PC-9 (cell line): ENCODE measurements around the gene COX10. TPM values are rescaled to one million over a fixed set of nuclear protein-coding genes. Genes with fewer than 3 reads are reported as not detected.

Source experiments
- BruUV-seq: library from RNA; stranded (reverse); fragments of 400-500 nt; replicated peaks from 2 replicates; lab custom pipeline; 2021; lab: Mats Ljungman, UMichigan
- CTCF ChIA-PET: fragments of 300-600 bp; sonication (Branson Sonifier 250); formaldehyde crosslinking; loops from one replicate; lab custom pipeline; 2022; ENCODE audit warnings: antibody characterized with exemption; lab: Charles Lee
- POLR2A ChIA-PET: fragments of 300-600 bp; sonication (Branson Sonifier 250); formaldehyde crosslinking; loops from one replicate; lab custom pipeline; 2022; ENCODE audit warnings: antibody characterized with exemption; ENCODE audit not compliant: unreplicated experiment; lab: Charles Lee
- DNase-seq, 2 experiments: peaks; one replicate each; pipeline versions ENCODE4 v3.0.0 to v3.0.0-alpha.2; 2015 to 2022; ENCODE audit warnings: mixed read lengths in 1 of 2
- H2AFZ ChIP-seq: fragments of 200-600 bp; sonication (generic); 2 replicates; pipeline ENCODE4 v1.8.1; 2017; ENCODE audit warnings: antibody characterized with exemption
- H3F3A ChIP-seq: fragments of 200-600 bp; sonication (generic); 2 replicates; pipeline ENCODE4 v1.8.1; 2017; ENCODE audit warnings: antibody characterized with exemption, mild to moderate bottlenecking, low read depth; ENCODE audit not compliant: insufficient read depth
- H3K27ac ChIP-seq: fragments of 200-600 bp; sonication (generic); 2 replicates; pipeline ENCODE4 v1.6.1; 2016; ENCODE audit warnings: mixed run types
- H3K27me3 ChIP-seq: fragments of 200-600 bp; sonication (generic); 2 replicates; pipeline ENCODE4 v1.6.1; 2016; ENCODE audit warnings: low read depth, mixed run types; ENCODE audit not compliant: insufficient read depth
- H3K36me3 ChIP-seq: fragments of 200-600 bp; sonication (generic); 2 replicates; pipeline ENCODE4 v1.6.1; 2016; ENCODE audit warnings: low read depth, mixed run types
- H3K4me1 ChIP-seq: fragments of 200-600 bp; sonication (generic); replicated peaks from 2 replicates; pipeline ENCODE4 v1.6.1; 2016; ENCODE audit warnings: mixed run types; ENCODE audit not compliant: insufficient read depth
- H3K4me2 ChIP-seq: fragments of 200-600 bp; sonication (generic); 2 replicates; pipeline ENCODE4 v1.6.1; 2017; ENCODE audit warnings: mixed run types
- H3K4me3 ChIP-seq: fragments of 200-600 bp; sonication (generic); 2 replicates; pipeline ENCODE4 v1.6.1; 2016; ENCODE audit warnings: mixed run types
- H3K79me2 ChIP-seq: fragments of 200-600 bp; sonication (generic); 2 replicates; pipeline ENCODE4 v1.6.1; 2017; ENCODE audit warnings: low read depth, mixed run types
- H3K9me2 ChIP-seq: fragments of 200-600 bp; sonication (generic); 2 replicates; pipeline ENCODE4 v1.8.1; 2017; ENCODE audit warnings: mild to moderate bottlenecking; ENCODE audit not compliant: insufficient read depth
- H3K9me3 ChIP-seq: fragments of 200-600 bp; sonication (generic); 2 replicates; pipeline ENCODE4 v1.8.1; 2016; ENCODE audit warnings: low read depth; ENCODE audit not compliant: insufficient read depth
- H4K20me1 ChIP-seq: fragments of 200-600 bp; sonication (generic); 2 replicates; pipeline ENCODE4 v1.8.1; 2017; ENCODE audit not compliant: insufficient read depth
- EZH2 ChIP-seq: fragments of 200-600 bp; sonication (generic); IDR thresholded peaks from 2 replicates; pipeline ENCODE4 v1.8.0; 2017; ENCODE audit warnings: antibody characterized with exemption, low read depth
- intact Hi-C: fragments of 100-400 bp; cut with micrococcal nuclease; formaldehyde crosslinking; loops from one replicate; pipeline ENCODE4 v1.10.0; 2022; ENCODE audit not compliant: unreplicated experiment
- total RNA-seq: library from RNA; stranded (reverse); gene quantifications from 2 replicates; pipeline ENCODE4 v1.2.3, GENCODE V29; 2021
- TF ChIP-seq, protein P1 (sequence below): fragments of 200-600 bp; sonication (generic); conservative IDR thresholded peaks from 2 replicates; pipeline ENCODE4 v1.6.1; 2017; ENCODE audit warnings: mixed run types, antibody characterized with exemption, mild to moderate bottlenecking, moderate library complexity

COX10 gene
- total RNA-seq, 1 experiment from 2014 or later = 22.6 TPM

DNA sequence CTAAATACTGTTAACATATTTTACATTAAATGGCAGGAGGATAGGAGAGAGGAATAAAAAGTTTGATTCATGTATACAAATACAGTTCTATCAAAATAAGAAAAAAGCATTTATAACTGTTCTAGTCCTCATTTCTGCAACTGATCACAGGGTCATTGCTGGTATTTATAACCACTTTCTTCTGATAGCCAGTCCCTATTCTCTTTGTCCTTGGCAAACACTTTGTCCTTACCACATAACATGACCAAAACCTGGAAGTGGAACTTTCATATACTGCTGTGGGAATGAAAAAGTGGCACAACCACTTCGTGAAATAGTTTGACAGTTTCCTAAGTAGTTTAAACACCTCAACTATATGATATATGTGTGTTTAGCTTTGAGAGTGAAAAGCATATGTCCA lies 84.1 kb downstream of the COX10 start:
- no peak overlapping the region for H3K27ac ChIP-seq
- H3K27me3 ChIP-seq = no peaks in the 10 kb centered on the region
- H3K4me3 ChIP-seq = no peak overlapping the region
- no peaks in the 10 kb centered on the region for H4K20me1 ChIP-seq
- H3K4me1 ChIP-seq = no peaks in the 10 kb centered on the region
- BruUV-seq = no TSS peak
- CTCF ChIA-PET = no interaction called here
- DNase-seq = no peak
- intact Hi-C loops = no loop called here
- H2AFZ ChIP-seq = no peak overlapping the region
- H3K4me2 ChIP-seq = no peak overlapping the region
- no peaks in the 10 kb centered on the region for H3K9me2 ChIP-seq
- no peaks in the 10 kb centered on the region for H3K9me3 ChIP-seq
- H3K36me3 ChIP-seq = no peaks in the 10 kb centered on the region
- no peaks in the 10 kb centered on the region for H3F3A ChIP-seq
- TF ChIP-seq, protein P1, sequence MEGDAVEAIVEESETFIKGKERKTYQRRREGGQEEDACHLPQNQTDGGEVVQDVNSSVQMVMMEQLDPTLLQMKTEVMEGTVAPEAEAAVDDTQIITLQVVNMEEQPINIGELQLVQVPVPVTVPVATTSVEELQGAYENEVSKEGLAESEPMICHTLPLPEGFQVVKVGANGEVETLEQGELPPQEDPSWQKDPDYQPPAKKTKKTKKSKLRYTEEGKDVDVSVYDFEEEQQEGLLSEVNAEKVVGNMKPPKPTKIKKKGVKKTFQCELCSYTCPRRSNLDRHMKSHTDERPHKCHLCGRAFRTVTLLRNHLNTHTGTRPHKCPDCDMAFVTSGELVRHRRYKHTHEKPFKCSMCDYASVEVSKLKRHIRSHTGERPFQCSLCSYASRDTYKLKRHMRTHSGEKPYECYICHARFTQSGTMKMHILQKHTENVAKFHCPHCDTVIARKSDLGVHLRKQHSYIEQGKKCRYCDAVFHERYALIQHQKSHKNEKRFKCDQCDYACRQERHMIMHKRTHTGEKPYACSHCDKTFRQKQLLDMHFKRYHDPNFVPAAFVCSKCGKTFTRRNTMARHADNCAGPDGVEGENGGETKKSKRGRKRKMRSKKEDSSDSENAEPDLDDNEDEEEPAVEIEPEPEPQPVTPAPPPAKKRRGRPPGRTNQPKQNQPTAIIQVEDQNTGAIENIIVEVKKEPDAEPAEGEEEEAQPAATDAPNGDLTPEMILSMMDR = no peak
- no peak for TF ChIP-seq EZH2
- no peaks in the 10 kb centered on the region for H3K79me2 ChIP-seq
- POLR2A ChIA-PET = no interaction called here

DNA sequence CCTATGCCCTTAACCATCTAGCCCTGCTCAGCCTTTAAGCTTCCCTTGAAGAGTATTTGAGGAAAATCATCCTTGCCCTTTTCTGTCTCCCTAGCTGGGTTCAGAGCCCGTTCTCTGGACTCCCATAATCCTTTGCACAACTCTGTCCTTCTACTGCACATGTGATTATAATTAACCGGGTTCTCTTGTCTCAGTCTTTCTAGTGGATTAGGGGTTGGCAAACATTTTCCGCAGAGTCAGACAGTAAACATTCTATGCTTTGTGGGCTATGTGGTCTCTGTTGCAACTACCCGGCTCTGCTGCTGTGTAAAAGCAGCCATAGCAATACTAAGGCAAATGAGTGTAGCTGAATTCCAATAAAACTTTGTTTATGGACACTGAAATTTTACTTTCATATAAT lies 87.4 kb downstream of the COX10 start:
- TF ChIP-seq EZH2 = no peak
- TF ChIP-seq, protein P1 = no peak
- no peak overlapping the region for H3K4me3 ChIP-seq
- no peak overlapping the region for H3K4me2 ChIP-seq
- no peak overlapping the region for H3K27ac ChIP-seq
- no TSS peak for BruUV-seq
- no peaks in the 10 kb centered on the region for H3K9me3 ChIP-seq
- H3K79me2 ChIP-seq = no peaks in the 10 kb centered on the region
- H3K36me3 ChIP-seq = no peaks in the 10 kb centered on the region
- no peaks in the 10 kb centered on the region for H4K20me1 ChIP-seq
- no peaks in the 10 kb centered on the region for H3K9me2 ChIP-seq
- H3F3A ChIP-seq = no peaks in the 10 kb centered on the region
- intact Hi-C loops = no loop called here
- CTCF ChIA-PET = no interaction called here
- POLR2A ChIA-PET = no interaction called here
- no peak for DNase-seq
- H2AFZ ChIP-seq = no peak overlapping the region
- H3K27me3 ChIP-seq = no peaks in the 10 kb centered on the region
- no peaks in the 10 kb centered on the region for H3K4me1 ChIP-seq

DNA sequence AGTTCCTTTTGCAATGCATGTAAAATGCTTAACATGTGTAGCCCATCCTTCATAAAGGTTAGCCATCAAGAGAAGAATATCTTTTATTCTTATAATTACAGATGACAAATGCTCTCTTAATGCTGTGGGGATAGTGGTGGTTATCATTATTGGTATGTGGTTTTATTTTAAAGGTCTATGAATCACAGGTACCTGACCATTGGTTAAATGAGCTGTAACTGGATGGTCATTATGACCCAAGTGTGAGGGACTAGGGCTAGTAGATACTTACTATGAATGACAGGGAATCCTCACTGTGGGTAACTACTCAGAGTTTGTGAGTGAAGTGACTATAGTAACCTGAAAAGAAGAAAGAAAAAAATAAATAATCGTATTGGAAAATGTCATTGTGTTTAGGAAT lies 88.5 kb downstream of the COX10 start:
- Histone ChIP-seq H2AFZ (no peak overlapping the region), H3K79me2 (no peaks in the 10 kb centered on the region), H3K9me3 (no peaks in the 10 kb centered on the region), H3F3A (no peaks in the 10 kb centered on the region), H3K36me3 (no peaks in the 10 kb centered on the region), H4K20me1 (no peaks in the 10 kb centered on the region), H3K4me1 (no peaks in the 10 kb centered on the region), H3K27me3 (no peaks in the 10 kb centered on the region), H3K27ac (no peak overlapping the region), H3K9me2 (no peaks in the 10 kb centered on the region), H3K4me3 (no peak overlapping the region), H3K4me2 (no peak overlapping the region)
- intact Hi-C loops = no loop called here
- TF ChIP-seq, protein P1 = no peak
- TF ChIP-seq EZH2 = no peak
- no TSS peak for BruUV-seq
- CTCF ChIA-PET = no interaction called here
- POLR2A ChIA-PET = no interaction called here
- DNase-seq = no peak
